Kidney (tissue), 14 donors: ENCODE results near the gene ISOC1. TPM values are rescaled to one million over a fixed set of nuclear protein-coding genes. Genes with fewer than 3 reads are reported as not detected.

Experiments used
- DNase-seq, 5 donors: peaks; one replicate each; pipeline ENCODE4 v3.0.0-alpha.2; 2013 to 2020
- FAIRE-seq: peaks from 2 replicates; lab custom pipeline; 2012; peaks lifted over from hg19 to GRCh38; lab: Jason Lieb, UNC
- H3K27ac ChIP-seq, 2 donors: one replicate each; pipeline ENCODE4 v1.7.0; 2013; ENCODE audit warnings: low read depth in 2 of 2, low read length in 2 of 2, inconsistent platforms in 1 of 2
- H3K27me3 ChIP-seq: one replicate; pipeline ENCODE4 v1.7.1; 2013; ENCODE audit warnings: low read length, inconsistent platforms; ENCODE audit not compliant: control insufficient read depth, insufficient read depth
- H3K36me3 ChIP-seq, 3 donors: one replicate each; pipeline versions ENCODE4 v1.7.0 to v1.7.1; 2013; ENCODE audit warnings: low read length in 3 of 3, control low read depth in 1 of 3, inconsistent platforms in 1 of 3; ENCODE audit not compliant: insufficient read depth in 3 of 3, control insufficient read depth in 2 of 3
- H3K4me1 ChIP-seq, 3 donors: one replicate each; pipeline versions ENCODE4 v1.7.0 to v1.7.1; 2013; ENCODE audit warnings: low read length in 3 of 3, inconsistent platforms in 1 of 3, low read depth in 1 of 3; ENCODE audit not compliant: control insufficient read depth in 2 of 3, insufficient read depth in 2 of 3
- H3K4me3 ChIP-seq, 3 donors: one replicate each; pipeline versions ENCODE4 v1.7.0 to v1.8.1; 2013; ENCODE audit warnings: low read length in 3 of 3, control low read depth in 1 of 3, inconsistent platforms in 1 of 3
- H3K9ac ChIP-seq, 3 donors: one replicate each; pipeline versions ENCODE4 v1.7.0 to v1.7.1; 2013; ENCODE audit warnings: low read length in 3 of 3, control low read depth in 1 of 3, inconsistent platforms in 1 of 3
- H3K9me3 ChIP-seq, 3 donors: one replicate each; pipeline versions ENCODE4 v1.7.0 to v1.7.1; 2013; ENCODE audit warnings: low read length in 3 of 3, control low read depth in 1 of 3, inconsistent platforms in 1 of 3; ENCODE audit not compliant: control insufficient read depth in 2 of 3, insufficient read depth in 1 of 3
- intact Hi-C: fragments of 100-400 bp; cut with DNase I; formaldehyde crosslinking; loops from one replicate; pipeline ENCODE4 v1.11.1; 2022
- polyA plus RNA-seq: library from polyadenylated mRNA; stranded (reverse); fragments of 350-450 nt; fragmentation: Illumina TruSeq; extraction: RNeasy Lipid Tissue Mini Kit (QIAGEN cat#74804); gene quantifications from one replicate; pipeline ENCODE4 v1.2.3, GENCODE V29; 2014; ENCODE audit warnings: low read depth, low replicate concordance; ENCODE audit not compliant: insufficient read depth
- total RNA-seq: library from RNA; stranded (reverse); fragmentation: NEBNext Ultra II Directional; extraction: Animal tissue kit (Norgen Biotek cat#: 25700); gene quantifications from one replicate; pipeline ENCODE4 v1.2.1, GENCODE V29; 2021
- TF ChIP-seq, protein P1 (sequence below): IDR thresholded peaks from 3 replicates; pipeline ENCODE4 v1.5.1; 2012; ENCODE audit warnings: mild to moderate bottlenecking, moderate library complexity, borderline replicate concordance; ENCODE audit not compliant: insufficient read depth; ENCODE audit errors: extremely low read depth
- donor health status: control.
- donor health status: control.
- donor health status: control.
- donor health status: control.
- donor health status: control.
- donor health status: DM: yes; HTN: yes; CAD: no.
- donor health status: Normal renal cell carcinoma (clear cell type).

The ISOC1 gene
- total and polyA plus RNA-seq, 2 donors from 2014 or later, result 12.4 to 29.3 TPM

DNA sequence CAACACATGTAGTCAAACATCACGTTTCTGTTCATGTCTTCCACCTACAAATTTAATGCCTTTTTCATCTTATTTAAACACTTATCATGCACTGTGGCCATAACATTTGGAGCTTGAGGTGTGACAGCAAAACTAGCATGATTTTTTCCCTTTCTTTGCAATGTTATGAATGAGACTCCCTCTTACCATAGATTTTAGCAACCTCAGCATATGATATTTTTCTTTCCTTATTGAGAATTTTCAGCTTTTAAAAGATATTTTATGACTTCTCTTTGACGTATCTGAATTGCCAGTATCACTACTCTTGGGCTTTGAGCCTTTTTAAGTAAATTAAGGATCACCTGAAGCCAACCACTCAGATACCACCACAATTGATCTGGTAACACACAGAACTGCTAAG, 32.7 kb upstream of the ISOC1 start:
- no peak for FAIRE-seq
- no peak overlapping the region for H3K4me3 ChIP-seq
- TF ChIP-seq, protein P1, sequence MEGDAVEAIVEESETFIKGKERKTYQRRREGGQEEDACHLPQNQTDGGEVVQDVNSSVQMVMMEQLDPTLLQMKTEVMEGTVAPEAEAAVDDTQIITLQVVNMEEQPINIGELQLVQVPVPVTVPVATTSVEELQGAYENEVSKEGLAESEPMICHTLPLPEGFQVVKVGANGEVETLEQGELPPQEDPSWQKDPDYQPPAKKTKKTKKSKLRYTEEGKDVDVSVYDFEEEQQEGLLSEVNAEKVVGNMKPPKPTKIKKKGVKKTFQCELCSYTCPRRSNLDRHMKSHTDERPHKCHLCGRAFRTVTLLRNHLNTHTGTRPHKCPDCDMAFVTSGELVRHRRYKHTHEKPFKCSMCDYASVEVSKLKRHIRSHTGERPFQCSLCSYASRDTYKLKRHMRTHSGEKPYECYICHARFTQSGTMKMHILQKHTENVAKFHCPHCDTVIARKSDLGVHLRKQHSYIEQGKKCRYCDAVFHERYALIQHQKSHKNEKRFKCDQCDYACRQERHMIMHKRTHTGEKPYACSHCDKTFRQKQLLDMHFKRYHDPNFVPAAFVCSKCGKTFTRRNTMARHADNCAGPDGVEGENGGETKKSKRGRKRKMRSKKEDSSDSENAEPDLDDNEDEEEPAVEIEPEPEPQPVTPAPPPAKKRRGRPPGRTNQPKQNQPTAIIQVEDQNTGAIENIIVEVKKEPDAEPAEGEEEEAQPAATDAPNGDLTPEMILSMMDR, result no peak
- no peaks in the 10 kb centered on the region for H3K36me3 ChIP-seq
- intact Hi-C loops, result no loop called here
- no peak overlapping the region for H3K27ac ChIP-seq
- no peak for DNase-seq
- no peak overlapping the region for H3K9ac ChIP-seq
- H3K9me3 ChIP-seq, result no peaks in the 10 kb centered on the region
- H3K4me1 ChIP-seq, result no peaks in the 10 kb centered on the region
- H3K27me3 ChIP-seq, result no peaks in the 10 kb centered on the region

DNA sequence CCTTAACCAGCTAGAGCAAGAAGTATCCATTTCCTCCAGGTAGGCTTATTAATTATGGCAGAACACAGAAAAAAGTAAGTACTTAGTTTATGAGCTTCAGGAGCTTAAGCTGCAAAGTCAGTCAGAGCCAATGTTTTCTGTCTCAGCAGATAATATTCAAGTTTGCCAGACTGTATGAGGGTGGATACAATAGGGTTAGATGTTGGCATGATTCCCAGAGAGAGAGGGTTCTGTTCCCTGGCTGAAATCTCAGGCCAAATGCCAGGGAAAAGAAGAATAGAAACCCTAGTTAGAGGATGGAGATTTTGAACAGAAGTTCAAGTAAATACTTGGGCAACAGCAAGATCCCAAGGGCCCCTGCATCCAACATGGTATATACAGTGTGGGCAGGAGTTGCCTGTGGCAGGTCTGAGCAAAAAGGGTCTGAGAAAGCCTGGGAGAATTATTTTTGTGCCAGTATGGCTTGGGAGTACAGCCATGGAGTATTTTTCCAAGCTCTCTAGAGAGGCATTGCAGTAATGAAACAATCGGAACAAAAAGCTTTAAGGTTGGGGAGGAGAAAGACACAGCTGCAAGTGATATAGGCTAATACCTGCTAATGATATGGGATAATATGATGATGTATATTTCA, 31.0 kb upstream of the ISOC1 start:
- no peak overlapping the region for H3K4me3 ChIP-seq
- intact Hi-C loops, result no loop called here
- no peaks in the 10 kb centered on the region for H3K27me3 ChIP-seq
- no peaks in the 10 kb centered on the region for H3K36me3 ChIP-seq
- H3K9ac ChIP-seq, result no peak overlapping the region
- H3K27ac ChIP-seq, result no peak overlapping the region
- no peaks in the 10 kb centered on the region for H3K9me3 ChIP-seq
- TF ChIP-seq, protein P1, result no peak
- no peaks in the 10 kb centered on the region for H3K4me1 ChIP-seq
- DNase-seq (no peak), FAIRE-seq (no peak)

DNA sequence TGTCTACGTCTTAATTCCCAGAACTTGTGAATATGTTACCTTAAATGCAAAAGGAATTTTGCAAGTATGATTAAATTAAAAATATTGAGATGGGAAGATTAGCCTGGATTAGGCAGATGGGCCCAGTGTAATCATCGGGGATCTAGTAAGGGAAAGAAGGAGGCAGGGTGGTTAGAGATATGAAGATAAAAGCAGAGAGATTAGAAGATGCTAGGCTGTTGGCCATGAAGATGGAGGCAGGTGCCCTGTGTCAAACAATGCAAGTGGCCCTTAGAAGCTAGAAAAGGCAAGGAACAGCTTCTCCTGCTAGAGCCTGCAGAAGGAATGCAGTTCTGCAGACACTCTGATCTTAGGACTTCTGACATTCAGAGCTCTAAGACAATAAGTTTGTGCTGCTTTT, 28.8 kb upstream of the ISOC1 start:
- no peak overlapping the region for H3K9ac ChIP-seq
- intact Hi-C loops, result no loop called here
- H3K27me3 ChIP-seq, result no peaks in the 10 kb centered on the region
- H3K27ac ChIP-seq, result no peak overlapping the region
- TF ChIP-seq, protein P1, result no peak
- no peak for FAIRE-seq
- DNase-seq, result no peak
- no peaks in the 10 kb centered on the region for H3K4me1 ChIP-seq
- no peaks in the 10 kb centered on the region for H3K9me3 ChIP-seq
- no peak overlapping the region for H3K4me3 ChIP-seq
- H3K36me3 ChIP-seq, result no peaks in the 10 kb centered on the region

DNA sequence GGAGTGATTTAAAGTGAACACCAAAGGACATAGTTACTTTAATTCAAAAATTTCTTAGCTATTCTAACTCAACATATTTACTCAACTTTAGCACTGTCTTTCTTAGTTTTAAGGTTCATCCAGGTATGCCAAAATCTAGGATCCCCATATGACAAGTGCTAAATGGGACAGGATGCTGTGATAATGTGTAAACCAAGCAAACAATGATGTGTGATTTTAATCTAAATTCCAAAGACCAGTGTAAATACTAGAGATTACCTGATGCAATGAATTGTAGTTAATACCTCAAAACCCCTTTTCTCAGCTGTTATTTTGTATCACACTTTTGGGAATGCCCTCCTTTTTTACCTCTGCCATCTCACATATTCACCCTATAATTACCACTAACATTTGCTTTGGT, 26.8 kb upstream of the ISOC1 start:
- DNase-seq (no peak), FAIRE-seq (no peak)
- Histone ChIP-seq H3K4me1 (no peaks in the 10 kb centered on the region), H3K9me3 (no peaks in the 10 kb centered on the region), H3K27ac (no peak overlapping the region), H3K27me3 (no peaks in the 10 kb centered on the region), H3K36me3 (no peaks in the 10 kb centered on the region), H3K4me3 (no peak overlapping the region), H3K9ac (no peak overlapping the region)
- TF ChIP-seq, protein P1, result no peak
- intact Hi-C loops, result no loop called here
